ENCODE results near the gene ASTL.

The ASTL gene

GRCh38 chr2:96083989-96084857, 54.1 kb downstream of the ASTL start:
- no peak for DNase-seq
- Histone ChIP-seq H3K27me3 (peaks cover 0 to 11% of the 10 kb centered on the region in 2 donors), H3K4me1 (no peaks in the 10 kb centered on the region), H3K4me3 (no peak overlapping the region), H3K27ac (no peak overlapping the region), H3K9me3 (no peaks in the 10 kb centered on the region), H3K36me3 (no peaks in the 10 kb centered on the region)
- no peak for TF ChIP-seq CTCF (IDR thresholded peaks at IDR 0.05)
- intact Hi-C loops (cut with DNase I; ENCODE audit: low total_unique reads), result no loop called here

- intact Hi-C loops (cut with DNase I; ENCODE audit: low total_unique reads), result no loop called here
- Histone ChIP-seq H3K36me3 (no peaks in the 10 kb centered on the region), H3K27ac (no peak overlapping the region), H3K4me3 (no peak overlapping the region), H3K9me3 (no peaks in the 10 kb centered on the region), H3K27me3 (peaks cover 0 to 11% of the 10 kb centered on the region in 2 donors), H3K4me1 (no peaks in the 10 kb centered on the region)
- peak in 1 of 2 donors; percentile 64 for DNase-seq
- no peak for TF ChIP-seq CTCF (IDR thresholded peaks at IDR 0.05)
Observed at GRCh38 chr2:96083064-96083939, 55.0 kb downstream of the ASTL start.

DNA sequence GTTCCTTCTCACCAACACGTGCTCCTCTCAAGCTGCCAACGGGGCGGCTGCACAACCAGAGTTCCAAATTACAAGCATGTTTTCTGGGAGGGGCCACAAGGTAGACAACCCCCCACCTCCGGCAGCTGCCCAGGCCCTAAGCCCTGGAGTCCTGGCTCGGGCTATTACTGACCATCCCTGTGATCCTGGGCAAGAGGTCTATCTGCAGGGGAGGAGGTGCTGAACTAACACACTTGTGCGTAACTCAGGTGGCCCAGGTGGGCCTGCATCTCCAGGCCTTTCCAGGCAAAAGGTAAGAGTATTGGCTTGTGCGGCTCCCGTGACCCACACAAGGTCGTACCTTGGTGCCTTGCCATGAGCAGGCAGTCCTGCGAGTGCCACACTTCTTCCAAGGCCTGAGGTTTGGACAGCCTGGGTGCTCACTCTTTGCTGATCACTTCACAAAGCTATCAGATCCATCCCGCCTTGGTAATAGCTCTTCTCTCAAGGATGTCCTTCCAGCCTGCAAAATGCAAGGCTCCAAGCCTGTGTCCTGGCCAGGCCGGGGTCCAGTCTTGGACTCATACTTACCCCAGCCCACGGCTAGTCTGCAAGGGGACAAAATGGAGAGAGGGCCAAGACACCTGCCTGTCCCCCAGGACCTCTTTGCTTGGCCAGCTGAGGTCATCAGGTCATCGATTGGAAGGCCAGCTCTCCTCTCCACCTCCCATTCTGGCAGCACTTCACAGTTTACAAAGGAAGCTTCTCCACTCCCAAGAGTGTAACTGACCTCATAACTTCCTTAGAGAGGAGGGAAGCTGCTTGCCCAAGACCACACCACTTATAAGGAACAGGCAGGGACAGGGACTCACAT, 55.9 kb downstream of the ASTL start:
- Histone ChIP-seq H3K27ac (no peak overlapping the region), H3K4me3 (no peak overlapping the region), H3K9me3 (peaks cover 0 to under 1% (median 0%) of the 10 kb centered on the region in 3 donors), H3K27me3 (peaks cover 0 to 11% of the 10 kb centered on the region in 2 donors), H3K4me1 (no peaks in the 10 kb centered on the region), H3K36me3 (no peaks in the 10 kb centered on the region)
- TF ChIP-seq CTCF (IDR thresholded peaks at IDR 0.05), result no peak
- intact Hi-C loops (cut with DNase I; ENCODE audit: low total_unique reads), result no loop called here
- no peak for DNase-seq

GRCh38 chr2:96081042-96081441, 57.3 kb downstream of the ASTL start:
- TF ChIP-seq CTCF (IDR thresholded peaks at IDR 0.05), result no peak
- no peak overlapping the region for H3K4me3 ChIP-seq
- no peaks in the 10 kb centered on the region for H3K36me3 ChIP-seq
- peaks cover 0 to 9% (median 4%) of the 10 kb centered on the region in 3 donors for H3K9me3 ChIP-seq
- H3K27me3 ChIP-seq, result peaks cover 0 to 11% of the 10 kb centered on the region in 2 donors
- no peaks in the 10 kb centered on the region for H3K4me1 ChIP-seq
- intact Hi-C loops (cut with DNase I; ENCODE audit: low total_unique reads), result no loop called here
- DNase-seq, result no peak
- no peak overlapping the region for H3K27ac ChIP-seq

- no peaks in the 10 kb centered on the region for H3K36me3 ChIP-seq
- H3K4me3 ChIP-seq, result no peak overlapping the region
- peaks cover 0 to 17% (median 7%) of the 10 kb centered on the region in 3 donors for H3K9me3 ChIP-seq
- intact Hi-C loops (cut with DNase I; ENCODE audit: low total_unique reads), result no loop called here
- TF ChIP-seq CTCF (IDR thresholded peaks at IDR 0.05), result no peak
- H3K27me3 ChIP-seq, result no peaks in the 10 kb centered on the region
- H3K27ac ChIP-seq, result no peak overlapping the region
- H3K4me1 ChIP-seq, result no peaks in the 10 kb centered on the region
- DNase-seq, result no peak
Observed at GRCh38 chr2:96075199-96075771, 63.0 kb downstream of the ASTL start.

Measured in tibial artery (tissue), 4 donors.